ENCODE measurements around the gene ZNF516. TPM values are rescaled to one million over a fixed set of nuclear protein-coding genes. Genes with fewer than 3 reads are reported as not detected.
A peak's percentile ranks its signal among the peaks of the same experiment; 100 is the strongest.

Gene ZNF516
- total RNA-seq, 1 donor from 2014 or later = 48.5 TPM

DNA sequence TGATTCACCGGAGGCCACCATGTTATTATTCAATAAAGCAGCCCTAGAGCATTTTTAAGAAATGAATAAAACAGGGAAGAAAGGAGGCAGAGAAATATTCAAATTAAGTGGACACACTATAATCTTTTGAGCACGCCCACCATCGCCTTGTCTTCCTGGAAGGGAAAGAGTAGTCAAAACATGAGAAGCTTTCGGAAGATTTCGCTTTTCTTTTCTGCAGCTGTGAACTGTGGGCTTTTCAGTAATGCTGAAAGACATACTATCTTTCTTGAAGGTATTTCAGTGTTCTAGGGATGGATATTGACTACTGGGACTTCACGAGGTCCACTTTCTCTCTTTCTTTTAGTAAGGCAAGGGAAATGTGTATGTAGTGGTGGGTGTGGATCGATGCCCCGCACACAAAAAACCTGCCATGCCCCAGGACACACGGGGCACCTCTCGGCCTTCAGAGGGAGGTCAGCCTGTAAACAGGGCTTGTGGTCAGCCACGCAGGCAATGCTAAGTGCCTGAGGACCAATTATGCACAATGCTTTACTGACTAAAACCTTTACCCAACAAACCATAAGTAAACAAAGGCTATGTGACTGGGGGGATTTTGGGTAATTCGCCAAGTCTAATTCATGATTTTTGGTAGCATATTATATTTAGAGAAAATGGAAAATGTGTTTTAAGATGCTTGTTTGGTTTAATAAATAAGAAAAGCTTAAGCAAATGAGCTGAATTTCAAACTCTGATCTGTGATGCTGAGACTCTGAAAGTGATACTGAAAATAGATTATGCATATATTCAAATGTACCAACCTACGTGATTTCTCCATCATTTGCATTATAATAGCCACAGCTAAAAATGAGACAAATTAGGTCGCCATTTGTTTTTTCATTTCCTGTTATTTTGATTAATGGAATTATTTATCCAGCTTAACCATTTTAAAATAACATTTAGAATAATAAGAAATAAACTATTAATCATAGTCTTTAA lies 130.5 kb downstream of the ZNF516 start:
- no peak for DNase-seq (ENCODE audit: low spot score)

DNA sequence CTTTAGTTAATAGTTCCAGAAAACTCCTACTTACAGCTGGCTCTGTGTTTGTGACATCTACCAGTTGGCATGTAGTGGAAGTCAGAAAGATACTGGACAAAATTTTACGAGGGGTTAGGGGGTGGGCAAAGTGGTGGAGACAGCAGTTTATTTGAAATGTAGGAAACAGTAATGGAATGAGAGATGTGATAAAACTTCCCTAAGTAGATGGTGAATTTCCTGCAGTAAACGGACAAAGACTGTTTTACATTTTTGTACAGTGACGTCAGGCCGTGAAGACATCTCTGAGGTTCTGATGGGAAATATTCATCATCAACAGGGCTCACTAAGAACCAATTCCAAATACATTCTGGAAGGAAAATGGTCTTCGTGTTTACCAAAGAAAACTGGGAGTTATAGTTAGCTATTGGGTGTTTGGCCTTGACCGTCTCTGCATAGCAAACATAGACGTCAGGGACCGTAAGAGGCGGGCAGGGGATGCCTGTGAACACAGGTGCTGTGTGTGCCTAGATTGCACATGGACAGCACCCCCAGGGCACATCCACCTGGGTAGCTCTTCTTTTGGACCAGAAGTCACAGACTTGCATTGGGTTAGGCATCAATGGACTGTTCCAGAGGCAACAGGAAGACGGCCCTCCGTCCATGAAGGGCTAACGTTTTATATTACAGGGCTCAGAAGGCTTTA lies 131.5 kb downstream of the ZNF516 start:
- no peak for DNase-seq (ENCODE audit: low spot score)

DNA sequence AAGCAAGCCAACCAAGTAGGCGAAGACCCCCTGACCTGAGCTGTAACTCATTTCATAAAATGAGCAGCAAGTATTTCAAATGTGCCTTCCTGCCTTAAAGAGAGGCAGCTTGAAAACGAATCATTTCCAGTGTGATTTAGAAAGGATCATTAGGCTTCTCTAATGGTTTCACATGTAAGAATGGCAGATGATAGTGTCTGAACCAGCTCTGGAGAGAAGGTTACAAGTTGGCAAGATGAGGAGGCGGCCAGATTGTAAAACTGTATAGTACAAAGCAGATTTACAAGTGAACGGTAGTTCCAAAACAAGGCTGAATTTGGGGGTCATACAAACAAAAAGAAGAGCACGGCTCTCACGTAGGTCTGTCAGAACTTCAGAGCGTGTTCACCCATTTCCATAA lies 132.4 kb downstream of the ZNF516 start:
- DNase-seq (ENCODE audit: low spot score) = no peak

DNA sequence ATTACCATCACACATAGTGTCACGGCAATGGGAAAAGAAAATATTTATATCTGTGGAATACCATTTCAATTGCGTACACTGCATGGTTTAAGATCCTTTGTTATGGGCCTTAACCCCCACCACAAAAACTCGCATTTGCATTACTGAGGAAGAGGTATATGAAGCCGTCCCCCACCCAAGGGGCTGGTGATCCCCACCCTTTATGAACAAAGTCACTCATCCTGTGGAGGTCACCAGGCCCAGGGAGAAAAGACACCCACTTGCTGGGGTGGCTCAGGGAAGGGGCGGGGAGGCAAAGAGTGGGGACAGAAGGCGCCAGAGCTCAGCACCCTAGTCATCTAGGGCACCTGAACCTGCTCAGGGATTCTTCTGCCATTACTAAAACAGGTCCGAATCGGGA lies 133.8 kb downstream of the ZNF516 start:
- DNase-seq (ENCODE audit: low spot score) = no peak

DNA sequence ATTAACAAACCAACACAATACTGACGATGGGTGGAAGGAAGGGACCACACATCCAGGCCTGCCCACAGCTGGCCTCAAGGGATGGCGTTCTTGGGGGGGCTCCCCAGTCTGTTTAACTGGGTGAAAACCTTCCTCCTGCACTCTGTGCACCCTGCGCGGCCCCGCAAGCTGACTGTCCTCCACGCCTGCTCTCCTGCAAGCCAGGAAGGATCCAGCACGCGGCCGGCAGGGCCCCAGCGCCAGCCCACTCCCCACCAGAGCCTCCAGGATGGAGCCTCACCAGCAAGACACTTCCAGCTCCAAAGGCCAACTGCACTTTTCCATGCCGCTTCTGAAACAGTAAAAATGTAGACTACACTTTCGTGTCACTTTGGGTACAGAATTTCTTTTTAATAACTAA lies 135.1 kb downstream of the ZNF516 start:
- DNase-seq (ENCODE audit: low spot score) = no peak

DNA sequence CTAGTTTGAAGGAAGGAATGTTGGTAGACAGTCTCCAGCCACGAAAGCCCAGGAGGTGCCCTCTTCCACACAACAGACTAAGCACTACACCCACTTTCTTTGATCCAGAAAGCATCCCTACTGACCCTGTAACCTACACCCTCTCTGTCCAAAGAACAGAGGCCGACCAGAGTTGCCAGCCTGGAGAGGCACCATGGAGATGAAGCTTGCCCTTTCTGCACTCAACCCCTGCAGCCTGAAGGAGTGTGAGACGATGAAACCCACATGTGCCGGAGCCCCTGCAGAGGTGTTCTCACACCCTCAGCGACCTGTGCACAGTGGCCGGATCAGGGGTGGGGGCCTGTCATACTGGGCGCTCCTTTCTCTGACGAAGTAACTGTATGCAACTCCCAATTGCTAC lies 136.3 kb downstream of the ZNF516 start:
- DNase-seq (ENCODE audit: low spot score) = no peak

DNA sequence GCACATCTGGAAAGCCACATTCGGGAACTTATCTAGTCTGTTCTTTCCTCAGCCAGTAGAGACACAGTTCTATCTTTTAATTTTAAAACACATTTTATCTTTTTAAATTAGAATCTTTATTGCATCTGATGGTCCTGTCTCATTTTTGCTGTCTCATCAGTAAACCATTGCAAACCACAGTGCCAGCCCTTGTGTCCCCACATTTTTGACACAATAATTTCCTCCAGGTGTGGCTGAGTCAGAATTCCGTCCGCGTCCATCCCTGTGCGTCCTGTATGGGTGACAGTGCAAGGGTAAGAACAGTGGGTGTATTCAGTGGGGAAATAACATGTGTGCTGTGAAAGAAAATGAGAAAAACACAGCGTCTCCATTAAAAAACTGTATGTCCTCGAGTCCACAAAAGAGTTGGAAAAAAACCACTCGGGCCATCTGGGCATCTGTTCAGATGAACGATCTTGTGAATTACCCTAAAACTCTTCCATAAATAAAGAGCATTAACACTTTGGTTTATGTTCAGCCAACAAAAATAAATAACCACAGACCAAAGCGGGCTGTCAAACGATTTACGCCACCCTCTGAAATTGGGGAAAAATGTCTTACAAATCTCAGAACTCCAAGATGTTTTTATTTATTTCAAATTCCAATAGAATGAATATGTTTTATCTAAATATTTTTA lies 137.3 kb downstream of the ZNF516 start:
- DNase-seq (ENCODE audit: low spot score) = no peak

DNA sequence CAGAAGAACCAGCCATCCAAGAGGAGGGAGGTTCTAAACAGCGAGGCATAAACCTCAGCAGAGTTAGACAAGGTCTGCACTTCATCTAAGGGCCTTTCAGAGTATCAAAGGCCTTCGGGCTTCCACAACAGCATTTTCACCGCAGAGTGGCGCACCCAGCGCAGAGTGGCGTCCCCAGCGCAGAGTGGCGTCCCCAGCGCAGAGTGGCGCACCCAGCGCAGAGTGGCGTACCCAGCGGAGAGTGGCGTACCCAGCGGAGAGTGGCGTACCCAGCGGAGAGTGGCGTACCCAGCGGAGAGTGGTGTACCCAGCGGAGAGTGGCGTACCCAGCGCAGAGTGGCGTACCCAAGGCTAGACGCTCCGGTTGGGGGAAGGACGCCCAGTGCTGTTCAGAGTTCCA lies 137.9 kb downstream of the ZNF516 start:
- no peak for DNase-seq (ENCODE audit: low spot score)

DNA sequence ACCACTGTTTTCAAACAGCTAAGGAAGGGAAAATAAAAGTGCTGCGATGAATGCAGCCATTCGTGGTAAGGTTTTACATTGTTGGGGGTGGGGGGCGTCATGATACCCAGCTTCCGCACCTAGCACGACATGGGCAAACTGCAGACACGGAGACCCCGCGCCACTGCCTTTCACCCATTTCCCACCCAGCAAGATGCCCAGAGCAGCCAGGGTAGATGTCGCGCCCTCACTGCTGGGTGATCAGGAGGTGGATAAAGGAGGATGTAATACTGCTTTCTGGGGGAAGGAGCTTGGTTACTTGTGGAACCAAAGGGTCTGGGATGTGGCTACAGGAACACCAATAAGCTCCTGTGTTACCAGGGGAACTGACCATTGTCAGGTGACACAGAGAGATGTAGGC lies 138.4 kb downstream of the ZNF516 start:
- DNase-seq (ENCODE audit: low spot score) = no peak

DNA sequence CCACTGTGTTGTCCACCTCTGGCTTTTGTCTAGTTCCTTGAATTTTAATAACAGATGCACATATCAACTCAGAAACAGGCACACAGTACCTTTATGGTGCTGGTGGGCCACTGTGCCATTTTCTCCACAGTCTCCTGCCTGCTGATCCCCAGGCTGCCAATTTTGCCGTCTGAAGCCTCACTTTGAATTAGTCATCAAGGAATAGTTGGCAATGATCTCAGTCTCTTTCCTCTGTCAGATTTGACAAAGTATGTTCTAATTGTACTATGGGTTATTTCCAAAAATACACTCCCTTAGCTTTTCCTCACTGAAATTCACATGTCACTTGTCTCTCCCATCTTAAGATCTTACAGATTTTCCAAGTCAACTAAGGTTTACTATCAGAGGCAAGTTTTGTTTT lies 140.7 kb downstream of the ZNF516 start:
- no peak for DNase-seq (ENCODE audit: low spot score)

DNA sequence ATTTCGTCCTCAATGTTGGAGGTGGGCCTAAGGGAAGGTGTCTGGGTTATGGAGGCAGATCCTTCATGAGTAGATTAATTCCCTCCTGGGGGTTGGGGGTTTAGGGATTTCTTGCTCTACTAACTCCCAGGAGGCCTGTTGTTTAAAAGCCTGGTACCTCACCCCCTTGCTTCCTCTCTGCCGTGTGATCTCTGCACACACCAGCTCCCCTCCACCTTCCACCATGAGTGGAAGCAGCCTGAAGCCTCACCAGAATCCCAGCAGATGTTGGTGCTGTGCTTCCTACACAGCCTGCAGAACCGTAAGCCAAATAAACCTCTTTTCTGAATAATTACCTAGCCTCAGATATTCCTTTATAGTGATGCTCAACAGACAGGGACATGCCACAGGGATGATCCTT lies 141.5 kb downstream of the ZNF516 start:
- DNase-seq (ENCODE audit: low spot score) = no peak

DNA sequence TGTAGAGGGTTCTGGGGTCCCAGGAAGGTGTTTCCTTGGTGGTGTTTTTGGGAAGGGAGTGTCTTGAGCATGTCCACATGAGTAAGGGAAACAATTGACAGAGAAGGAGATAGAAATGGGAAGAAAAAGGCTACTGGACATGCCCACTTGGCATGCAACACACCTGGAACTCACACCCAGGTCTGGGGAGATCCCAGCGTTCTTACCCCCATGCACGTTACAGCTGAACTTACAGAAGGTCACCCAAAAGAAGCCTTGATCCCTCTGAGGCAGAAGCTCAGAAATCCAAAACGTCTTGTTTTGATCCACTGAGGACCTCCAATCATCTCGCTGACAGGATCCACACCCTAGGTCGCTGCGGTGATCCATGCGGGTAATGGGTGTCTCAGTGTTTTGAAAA lies 142.0 kb downstream of the ZNF516 start:
- DNase-seq (ENCODE audit: low spot score) = no peak

DNA sequence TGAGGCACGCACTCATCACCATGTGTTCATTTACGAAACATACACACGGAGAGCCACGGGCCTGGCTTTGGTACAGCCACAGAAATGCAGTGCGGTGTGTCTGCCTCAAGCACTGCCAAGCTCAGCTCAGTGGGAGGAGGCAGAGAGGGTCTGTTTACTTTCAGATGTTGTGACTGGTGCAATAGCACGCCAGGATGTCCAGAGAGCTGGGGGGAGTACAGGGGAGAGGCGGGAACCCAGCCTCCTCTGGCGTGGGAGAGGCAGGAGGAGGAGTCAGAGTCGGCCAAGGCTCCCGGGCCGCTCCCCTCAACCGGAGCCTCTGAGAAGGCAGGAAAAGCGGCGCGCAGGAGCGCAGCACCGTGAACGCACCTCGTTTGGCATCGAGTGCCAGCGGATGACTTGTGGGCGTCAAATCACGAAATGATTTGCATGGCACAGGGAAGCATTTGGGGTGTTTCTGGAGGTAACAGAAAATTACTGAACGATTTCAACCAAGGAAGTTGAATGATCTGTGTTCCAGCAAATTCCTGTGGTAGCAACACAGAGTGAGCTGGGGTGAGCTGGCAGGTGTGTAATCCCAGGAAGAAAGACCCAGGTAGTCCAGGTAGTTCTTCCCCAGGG lies 143.0 kb downstream of the ZNF516 start:
- peak; percentile 80 for DNase-seq (ENCODE audit: low spot score)

DNA sequence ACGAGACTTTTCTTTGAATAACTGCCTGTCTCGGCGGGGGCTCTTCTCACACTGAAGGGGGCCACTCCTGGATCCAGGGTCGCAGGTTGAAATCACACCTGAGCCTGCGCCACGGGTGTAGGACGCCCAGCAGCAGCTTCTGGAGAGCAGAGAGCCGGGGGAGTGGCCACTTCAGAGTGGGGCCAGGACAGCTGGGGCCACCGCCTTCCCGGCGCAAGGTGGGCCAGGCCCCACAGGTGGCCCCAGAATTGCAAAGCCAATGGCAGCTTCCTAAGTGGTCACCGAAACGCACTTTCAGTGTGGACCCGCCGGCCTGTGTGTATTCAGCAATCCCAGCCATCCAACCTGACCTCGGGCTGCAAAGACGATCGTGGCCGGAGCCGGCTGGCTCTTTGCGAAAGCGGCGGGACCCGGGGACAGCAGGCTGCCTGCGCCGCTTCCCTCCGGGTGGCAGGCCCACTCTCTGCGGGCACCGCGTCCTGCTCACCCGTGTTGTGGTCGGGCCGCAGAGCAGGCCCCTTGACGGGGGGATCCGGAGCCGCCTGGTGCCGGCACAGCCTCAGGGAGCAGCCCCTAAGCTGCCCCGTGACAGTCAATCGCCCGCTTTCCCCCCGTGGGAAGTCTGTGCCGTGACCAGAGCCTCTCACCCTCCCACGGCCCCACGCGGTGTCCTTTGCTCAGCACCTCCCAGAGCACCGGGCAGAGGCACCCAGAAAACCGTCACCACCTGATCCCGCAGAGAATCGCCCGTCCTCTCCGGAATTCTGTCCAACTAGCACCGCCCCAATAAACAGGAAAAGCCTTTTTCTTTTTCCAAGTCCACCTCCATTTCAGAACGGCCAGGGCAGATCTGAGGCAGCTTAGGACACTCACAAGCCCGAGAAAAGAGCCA lies 144.7 kb downstream of the ZNF516 start:
- no peak for DNase-seq (ENCODE audit: low spot score)

DNA sequence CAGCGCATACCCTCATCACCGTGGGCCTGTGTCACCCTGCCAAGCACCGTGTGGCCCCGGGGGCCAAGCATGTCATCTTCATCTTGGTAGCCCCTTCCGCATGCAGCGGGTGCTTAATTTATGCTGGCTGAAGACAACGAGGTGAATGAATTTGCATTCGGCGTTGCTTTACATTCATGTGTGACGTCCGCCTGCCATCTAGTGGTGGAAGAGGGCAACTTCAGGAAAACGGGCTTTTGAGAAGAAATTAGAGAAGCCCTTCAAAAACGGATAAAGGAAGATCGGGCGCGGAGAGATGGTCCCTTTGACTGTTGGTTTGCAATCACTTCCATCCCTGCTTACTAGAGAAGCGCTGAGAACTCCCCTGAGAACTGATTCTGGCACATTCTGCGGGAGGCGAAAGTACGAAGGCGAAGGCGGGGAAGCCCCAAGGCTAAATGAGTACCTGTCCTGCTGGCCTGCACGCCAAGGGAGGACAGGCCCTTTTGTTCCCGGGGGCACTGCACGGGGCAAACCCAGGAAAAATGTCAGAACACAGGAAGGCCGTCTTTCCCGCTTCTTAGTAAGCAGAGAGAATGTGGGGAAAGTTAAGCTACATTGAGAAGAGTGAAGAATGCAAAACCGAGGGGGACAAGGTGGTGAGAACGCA lies 145.9 kb downstream of the ZNF516 start:
- peak; percentile 72 for DNase-seq (ENCODE audit: low spot score)

DNA sequence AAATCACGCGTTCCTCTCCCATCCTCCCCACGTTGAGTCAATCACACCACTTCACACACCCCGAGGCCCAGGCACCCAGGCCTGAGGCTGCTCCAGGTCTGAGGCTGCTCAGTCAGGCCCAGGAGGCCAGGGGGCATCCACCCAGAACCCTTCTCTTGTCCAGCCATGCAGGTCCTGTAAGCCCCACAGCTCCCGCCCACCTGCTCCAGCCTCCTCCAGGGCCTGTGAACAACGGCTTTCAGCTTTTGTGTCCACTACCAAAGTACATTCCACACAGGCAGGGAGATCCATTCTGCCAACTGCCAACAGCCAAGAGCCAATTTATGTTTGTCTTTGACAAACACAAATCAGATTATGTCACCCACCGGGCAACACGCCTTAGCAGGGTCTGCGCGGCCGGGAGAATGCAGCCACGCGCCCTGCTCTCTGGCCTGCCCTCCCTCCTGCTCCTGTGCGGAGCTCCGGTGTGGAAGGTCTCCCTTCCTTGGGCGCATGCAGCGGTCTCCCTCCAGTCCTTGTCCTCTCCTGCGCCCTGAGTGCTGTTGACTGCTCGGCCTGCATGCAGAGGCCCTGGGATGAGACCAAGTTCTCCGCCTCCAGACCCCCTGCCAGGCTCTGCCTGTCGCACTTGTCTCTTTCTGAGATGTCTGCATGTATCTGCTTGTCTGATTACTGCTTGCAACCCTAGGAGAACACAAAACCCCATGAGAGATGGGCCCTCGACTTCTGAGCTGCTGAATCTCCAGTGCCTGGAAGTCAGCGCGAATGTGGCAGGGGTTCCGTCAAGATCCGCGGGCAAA lies 146.6 kb downstream of the ZNF516 start:
- no peak for DNase-seq (ENCODE audit: low spot score)

DNA sequence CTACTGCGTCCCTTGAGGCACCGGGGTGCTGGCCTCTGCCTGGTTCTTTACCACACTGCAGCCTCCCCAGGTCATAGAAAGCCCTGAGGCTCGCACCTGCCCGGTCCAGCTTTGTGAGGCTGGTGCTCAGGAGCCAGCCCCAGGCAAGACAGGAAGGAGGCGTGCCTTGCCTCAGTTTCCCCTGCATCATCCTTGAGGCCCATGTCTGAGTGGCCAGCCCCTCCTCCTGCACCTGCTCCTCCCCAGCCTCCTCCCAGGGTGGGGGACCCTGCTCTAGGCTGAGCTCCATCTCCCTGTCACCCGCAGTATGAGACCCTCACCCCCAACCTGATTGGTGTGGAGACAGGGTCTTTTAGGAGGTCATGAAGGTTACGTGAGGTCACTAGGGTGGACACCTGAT lies 147.7 kb downstream of the ZNF516 start:
- DNase-seq (ENCODE audit: low spot score) = no peak

DNA sequence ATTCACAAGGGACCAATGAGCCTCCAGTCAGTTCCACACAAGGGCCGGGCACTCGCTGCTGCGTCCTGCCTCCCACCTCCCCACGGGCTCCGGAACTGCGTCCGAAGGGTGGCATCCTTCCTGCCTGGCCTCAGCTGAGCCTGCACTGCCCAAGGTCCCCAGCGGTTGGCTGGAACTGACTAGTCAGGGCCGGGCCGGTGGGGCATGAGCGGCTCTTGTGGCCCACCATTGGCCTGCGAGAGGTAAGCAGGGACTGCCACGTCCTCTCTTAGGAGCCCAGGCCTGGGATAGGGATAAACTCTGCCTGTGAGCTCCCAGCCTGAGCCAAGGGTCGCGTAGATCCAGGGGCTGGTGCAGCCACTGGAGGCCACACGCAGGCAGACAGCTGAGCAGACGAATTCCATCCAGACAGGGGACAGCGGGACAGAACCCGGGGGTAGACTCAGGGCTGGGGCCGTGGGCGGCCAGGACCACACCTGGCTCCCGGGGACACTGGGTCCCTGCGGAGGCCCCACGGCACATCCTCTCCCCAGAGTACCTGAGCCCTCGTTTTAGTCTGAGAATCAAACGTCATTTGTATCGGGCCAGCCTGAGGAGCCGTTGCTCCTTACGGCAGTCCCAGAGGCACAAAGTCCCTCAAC lies 148.4 kb downstream of the ZNF516 start:
- DNase-seq (ENCODE audit: low spot score) = no peak

DNA sequence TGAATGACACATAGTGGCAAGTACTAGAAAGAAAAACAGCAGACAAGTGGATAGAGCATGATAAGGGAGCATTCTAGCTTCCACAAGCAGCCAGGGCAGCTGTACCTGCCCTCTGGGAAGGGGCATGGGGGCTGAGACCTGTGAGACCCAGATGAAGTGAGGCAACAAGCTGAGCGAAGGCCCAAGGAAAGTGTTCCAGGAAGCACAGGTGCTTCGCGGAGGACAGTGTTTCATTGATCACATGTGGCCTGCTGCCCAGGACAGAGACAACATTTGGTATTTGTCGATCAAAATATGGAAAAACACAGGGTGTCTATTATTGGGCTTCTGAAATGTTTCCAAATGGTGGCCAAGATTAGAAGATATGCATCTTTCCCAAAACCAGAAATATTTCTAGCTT lies 149.1 kb downstream of the ZNF516 start:
- no peak for DNase-seq (ENCODE audit: low spot score)

Measured in mucosa of gallbladder (tissue), 1 donor.